DOHH2 (cell line): ENCODE results near the gene ATP5F1C.

Experiments
- H3F3A ChIP-seq: fragments of 200-600 bp; sonication (generic), shearing (Covaris generic); 2 replicates; pipeline ENCODE4 v1.6.0; 2016; ENCODE audit warnings: antibody characterized with exemption, mild to moderate bottlenecking; ENCODE audit not compliant: control insufficient read depth, insufficient read depth
- H3K27ac ChIP-seq: fragments of 200-600 bp; sonication (generic); 2 replicates; pipeline ENCODE4 v1.5.1; 2014; ENCODE audit warnings: low read depth, mild to moderate bottlenecking, low read length, moderate library complexity
- H3K27me3 ChIP-seq: fragments of 200-600 bp; sonication (generic); 2 replicates; pipeline ENCODE4 v1.6.1; 2014; ENCODE audit warnings: mild to moderate bottlenecking, low read length, mixed read lengths; ENCODE audit not compliant: control insufficient read depth
- H3K36me3 ChIP-seq: fragments of 200-600 bp; sonication (generic); 2 replicates; pipeline ENCODE4 v1.6.1; 2014; ENCODE audit warnings: mild to moderate bottlenecking, low read length, moderate library complexity, mixed read lengths; ENCODE audit not compliant: control insufficient read depth
- H3K4me1 ChIP-seq: fragments of 200-600 bp; sonication (generic); 2 replicates; pipeline ENCODE4 v1.6.1; 2014; ENCODE audit warnings: mild to moderate bottlenecking, low read length, mixed read lengths; ENCODE audit not compliant: control insufficient read depth
- H3K4me2 ChIP-seq: fragments of 200-600 bp; sonication (generic); 2 replicates; pipeline ENCODE4 v1.6.0; 2014; ENCODE audit warnings: mild to moderate bottlenecking, low read length, moderate library complexity
- H3K4me3 ChIP-seq: fragments of 200-600 bp; sonication (generic); 2 replicates; pipeline ENCODE4 v1.5.1; 2014; ENCODE audit warnings: mild to moderate bottlenecking, low read length, mixed read lengths
- H3K79me2 ChIP-seq: fragments of 200-600 bp; sonication (generic); 2 replicates; pipeline ENCODE4 v1.6.1; 2014; ENCODE audit warnings: mild to moderate bottlenecking, low read length, mixed read lengths; ENCODE audit not compliant: control insufficient read depth
- H3K9me2 ChIP-seq: fragments of 200-600 bp; sonication (generic); replicated peaks from 2 replicates; pipeline ENCODE4 v1.6.1; 2014; ENCODE audit warnings: mild to moderate bottlenecking, low read length, mixed read lengths; ENCODE audit not compliant: control insufficient read depth
- H3K9me3 ChIP-seq: fragments of 200-600 bp; sonication (generic); 2 replicates; pipeline ENCODE4 v1.6.1; 2014; ENCODE audit warnings: antibody characterized with exemption, low read length, mixed read lengths; ENCODE audit not compliant: control insufficient read depth, insufficient read depth
- H4K20me1 ChIP-seq: fragments of 200-600 bp; sonication (generic); 2 replicates; pipeline ENCODE4 v1.6.0; 2014; ENCODE audit warnings: low read depth, mild to moderate bottlenecking, antibody characterized with exemption, low read length, moderate library complexity; ENCODE audit not compliant: control insufficient read depth, insufficient read depth
- EZH2phosphoT487 ChIP-seq: fragments of 200-600 bp; sonication (generic); IDR thresholded peaks from 2 replicates; pipeline ENCODE4 v1.6.1; 2017; ENCODE audit warnings: borderline replicate concordance, mild to moderate bottlenecking, antibody characterized with exemption, low read length, moderate library complexity, mixed read lengths
- TF ChIP-seq, protein P1 (sequence below): fragments of 200-600 bp; sonication (generic); IDR thresholded peaks from one replicate; pipeline ENCODE4 v1.5.1; 2014; ENCODE audit warnings: antibody characterized with exemption, mild to moderate bottlenecking, low read depth, low read length; ENCODE audit not compliant: poor library complexity, severe bottlenecking

The ATP5F1C gene

DNA sequence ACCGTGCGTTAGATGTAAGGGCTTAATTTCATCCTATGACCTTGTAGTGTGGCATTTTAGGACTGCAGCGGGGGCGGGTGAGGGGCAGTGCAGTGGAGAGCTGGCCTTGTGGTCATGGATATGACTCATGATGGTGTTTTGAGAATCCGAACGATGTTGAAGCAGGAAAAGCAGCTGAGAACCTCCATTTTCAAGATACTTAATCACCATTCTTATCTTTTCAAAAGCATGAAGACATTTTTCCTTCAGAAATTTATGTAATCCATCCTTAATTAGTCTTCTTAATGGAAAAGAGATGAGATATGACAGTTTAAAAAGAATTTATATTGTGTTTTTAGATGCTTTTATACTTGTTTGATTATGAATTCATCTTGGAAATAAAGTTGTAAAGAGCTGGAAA, 9.6 kb downstream of the ATP5F1C start:
- H3K4me2 ChIP-seq = no peak overlapping the region
- no peaks in the 10 kb centered on the region; the same call in 1 of the 2 replicates for H3F3A ChIP-seq
- no peak overlapping the region for H3K4me3 ChIP-seq
- H3K9me2 ChIP-seq = no peaks in the 10 kb centered on the region
- peaks cover 80% of the 10 kb centered on the region for H3K36me3 ChIP-seq
- peaks cover 45% of the 10 kb centered on the region for H3K79me2 ChIP-seq
- TF ChIP-seq EZH2phosphoT487 = no peak
- TF ChIP-seq, protein P1, sequence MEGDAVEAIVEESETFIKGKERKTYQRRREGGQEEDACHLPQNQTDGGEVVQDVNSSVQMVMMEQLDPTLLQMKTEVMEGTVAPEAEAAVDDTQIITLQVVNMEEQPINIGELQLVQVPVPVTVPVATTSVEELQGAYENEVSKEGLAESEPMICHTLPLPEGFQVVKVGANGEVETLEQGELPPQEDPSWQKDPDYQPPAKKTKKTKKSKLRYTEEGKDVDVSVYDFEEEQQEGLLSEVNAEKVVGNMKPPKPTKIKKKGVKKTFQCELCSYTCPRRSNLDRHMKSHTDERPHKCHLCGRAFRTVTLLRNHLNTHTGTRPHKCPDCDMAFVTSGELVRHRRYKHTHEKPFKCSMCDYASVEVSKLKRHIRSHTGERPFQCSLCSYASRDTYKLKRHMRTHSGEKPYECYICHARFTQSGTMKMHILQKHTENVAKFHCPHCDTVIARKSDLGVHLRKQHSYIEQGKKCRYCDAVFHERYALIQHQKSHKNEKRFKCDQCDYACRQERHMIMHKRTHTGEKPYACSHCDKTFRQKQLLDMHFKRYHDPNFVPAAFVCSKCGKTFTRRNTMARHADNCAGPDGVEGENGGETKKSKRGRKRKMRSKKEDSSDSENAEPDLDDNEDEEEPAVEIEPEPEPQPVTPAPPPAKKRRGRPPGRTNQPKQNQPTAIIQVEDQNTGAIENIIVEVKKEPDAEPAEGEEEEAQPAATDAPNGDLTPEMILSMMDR = no peak
- H3K27ac ChIP-seq = no peak overlapping the region
- H3K9me3 ChIP-seq = no peaks in the 10 kb centered on the region
- no peaks in the 10 kb centered on the region for H3K4me1 ChIP-seq
- H4K20me1 ChIP-seq = peaks cover 10% of the 10 kb centered on the region
- no peaks in the 10 kb centered on the region for H3K27me3 ChIP-seq

DNA sequence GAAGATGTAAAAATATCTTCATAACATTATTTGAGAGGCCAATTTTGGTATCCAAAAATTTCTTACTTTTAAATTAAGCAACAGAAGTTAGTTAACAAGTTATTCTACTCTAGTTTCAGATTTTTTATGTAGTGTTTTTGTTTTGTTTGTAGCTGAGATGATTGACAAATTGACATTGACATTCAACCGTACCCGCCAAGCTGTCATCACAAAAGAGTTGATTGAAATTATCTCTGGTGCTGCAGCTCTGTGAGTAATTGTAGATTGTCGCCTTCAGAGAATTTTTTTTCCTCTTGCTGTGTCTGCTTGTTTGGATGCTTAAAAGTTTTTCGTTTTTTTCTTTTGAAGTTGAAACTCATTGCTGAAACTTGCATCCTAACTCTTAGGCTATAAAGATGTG, 14.6 kb downstream of the ATP5F1C start:
- Histone ChIP-seq H3K4me3 (no peak overlapping the region), H3K9me2 (no peaks in the 10 kb centered on the region), H3F3A (peaks cover 4% of the 10 kb centered on the region), H3K9me3 (no peaks in the 10 kb centered on the region), H3K27me3 (no peaks in the 10 kb centered on the region), H4K20me1 (peaks cover 8% of the 10 kb centered on the region; the same call in 1 of the 2 replicates), H3K36me3 (peaks cover 87% of the 10 kb centered on the region), H3K79me2 (no peaks in the 10 kb centered on the region), H3K4me2 (no peak overlapping the region), H3K27ac (no peak overlapping the region), H3K4me1 (no peaks in the 10 kb centered on the region)
- no peak for TF ChIP-seq EZH2phosphoT487
- TF ChIP-seq, protein P1 = no peak

DNA sequence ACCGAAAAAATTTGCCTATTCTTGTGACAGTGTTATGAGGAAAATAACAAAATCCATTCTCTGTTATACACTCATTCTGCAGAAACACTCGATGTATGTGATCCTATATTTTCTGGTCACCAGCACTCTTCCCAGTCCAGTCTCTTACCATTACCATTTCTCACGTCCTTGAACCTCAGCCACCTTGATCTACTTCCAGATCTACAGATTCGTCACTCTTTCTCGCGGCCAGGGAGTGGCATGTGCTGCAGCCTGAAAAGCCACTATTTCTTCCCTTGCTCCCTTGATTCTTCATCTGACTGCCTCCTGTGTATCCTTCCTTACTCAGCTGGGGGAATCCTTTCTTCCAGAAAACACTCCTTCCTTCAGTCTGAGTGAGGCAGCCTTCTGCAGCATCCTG, 16.2 kb downstream of the ATP5F1C start:
- peaks cover 8% of the 10 kb centered on the region; the same call in 1 of the 2 replicates for H4K20me1 ChIP-seq
- TF ChIP-seq EZH2phosphoT487 = no peak
- TF ChIP-seq, protein P1 = no peak
- peaks cover 9% of the 10 kb centered on the region for H3F3A ChIP-seq
- no peaks in the 10 kb centered on the region for H3K9me2 ChIP-seq
- H3K79me2 ChIP-seq = no peaks in the 10 kb centered on the region
- no peaks in the 10 kb centered on the region for H3K9me3 ChIP-seq
- no peak overlapping the region for H3K4me2 ChIP-seq
- no peak overlapping the region for H3K27ac ChIP-seq
- H3K4me3 ChIP-seq = no peak overlapping the region
- no peaks in the 10 kb centered on the region for H3K4me1 ChIP-seq
- H3K36me3 ChIP-seq = peaks cover 77% of the 10 kb centered on the region
- H3K27me3 ChIP-seq = no peaks in the 10 kb centered on the region

DNA sequence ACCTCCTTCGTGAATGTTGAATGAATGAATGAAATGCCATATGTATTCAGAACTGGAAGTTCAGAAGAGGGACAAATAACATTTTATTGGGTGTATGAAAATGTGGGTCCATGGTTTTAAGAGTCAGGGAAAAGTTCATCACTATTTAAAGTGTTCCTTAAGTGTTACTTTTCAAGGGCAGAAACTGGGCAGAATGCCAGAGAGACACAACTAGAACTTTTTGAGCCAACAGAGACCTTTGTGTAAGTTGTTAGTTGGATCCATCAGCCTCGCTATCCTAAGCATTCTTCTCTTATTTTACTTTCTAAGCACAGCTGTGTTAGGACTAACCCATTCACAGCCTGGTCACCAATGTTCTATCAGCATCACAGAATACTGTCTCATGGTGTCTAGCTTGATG, 16.8 kb downstream of the ATP5F1C start:
- Histone ChIP-seq H3K9me3 (no peaks in the 10 kb centered on the region), H3F3A (peaks cover 9% of the 10 kb centered on the region), H3K27me3 (no peaks in the 10 kb centered on the region), H3K9me2 (no peaks in the 10 kb centered on the region), H3K4me2 (no peak overlapping the region), H3K4me1 (no peaks in the 10 kb centered on the region), H4K20me1 (peaks cover 8% of the 10 kb centered on the region; the same call in 1 of the 2 replicates), H3K27ac (no peak overlapping the region), H3K4me3 (no peak overlapping the region), H3K79me2 (no peaks in the 10 kb centered on the region), H3K36me3 (peaks cover 72% of the 10 kb centered on the region)
- no peak for TF ChIP-seq EZH2phosphoT487
- TF ChIP-seq, protein P1 = no peak
